HepG2 (cell line): ENCODE measurements around the gene CBX2. TPM values are rescaled to one million over a fixed set of nuclear protein-coding genes. Genes with fewer than 3 reads are reported as not detected.

Experiments
- ATAC-seq: fragments of 200-7000 bp; cut with Tn5 transposase; 3 replicates; pipeline ENCODE4 v1.9.1; 2020; ENCODE audit warnings: mild to moderate bottlenecking, moderate library complexity
- BruUV-seq: library from RNA; stranded (reverse); fragments of 400-500 nt; replicated peaks from 2 replicates; lab custom pipeline; 2021; lab: Mats Ljungman, UMichigan
- CTCF ChIA-PET: fragments of 300-600 bp; formaldehyde crosslinking; extraction: SDS; loops from one replicate; lab custom pipeline; 2021; ENCODE audit warnings: low total read pairs, inconsistent platforms, low intra/inter-chr PET ratio; lab: Yijun Ruan, JAX
- POLR2A ChIA-PET: fragments of 350-600 bp; sonication (Branson Sonifier 250); formaldehyde crosslinking; loops from one replicate; lab custom pipeline; 2020; ENCODE audit warnings: antibody characterized with exemption, inconsistent platforms; lab: Yijun Ruan, JAX
- DNase-seq: peaks from one replicate; pipeline ENCODE4 v3.0.0-alpha.2; 2015; ENCODE audit warnings: low spot score
- FAIRE-seq: peaks from 3 replicates; lab custom pipeline; 2011; peaks lifted over from hg19 to GRCh38; lab: Jason Lieb, UNC
- H2AFZ ChIP-seq: one replicate; pipeline ENCODE4 v1.6.1; 2011; ENCODE audit warnings: low read length, inconsistent platforms
- H3K27ac ChIP-seq: fragments of 300-600 bp; 3 replicates; pipeline ENCODE4 v1.8.0; 2011; ENCODE audit warnings: mixed run types, mild to moderate bottlenecking, mixed read lengths, low read length, inconsistent platforms; ENCODE audit not compliant: insufficient read depth; ENCODE audit errors: extremely low read length
- H3K27me3 ChIP-seq, 2 experiments: fragments of 200-600 bp in 1 of 2; 2 replicates in 1 of 2; 3 replicates in 1 of 2; pipeline versions ENCODE4 v1.6.0 to v1.8.0; 2011; ENCODE audit warnings: low read length in 2 of 2, mild to moderate bottlenecking in 2 of 2, moderate library complexity in 2 of 2, inconsistent platforms in 1 of 2; ENCODE audit not compliant: insufficient read depth in 2 of 2, control insufficient read depth in 1 of 2
- H3K36me3 ChIP-seq, 2 experiments: fragments of 200-600 bp in 1 of 2; replicated peaks in 1 of 2; 2 replicates in 1 of 2; 3 replicates in 1 of 2; pipeline versions ENCODE4 v1.5.1 to v1.8.0; 2011; ENCODE audit warnings: low read length in 2 of 2, inconsistent platforms in 1 of 2; ENCODE audit not compliant: insufficient read depth in 2 of 2, control insufficient read depth in 1 of 2
- H3K4me1 ChIP-seq: 2 replicates; pipeline ENCODE4 v1.5.1; 2012; ENCODE audit warnings: low read length, inconsistent platforms; ENCODE audit not compliant: insufficient read depth
- H3K4me2 ChIP-seq: 2 replicates; pipeline ENCODE4 v1.6.0; 2011; ENCODE audit warnings: low read depth, low read length, inconsistent platforms
- H3K4me3 ChIP-seq, 3 experiments: fragments of 200-600 bp in 1 of 3; sonication (generic), shearing (Covaris generic) in 1 of 3; replicated peaks in 1 of 3; 2 replicates each; pipeline ENCODE4 v1.5.1; 2011 to 2016; ENCODE audit warnings: low read length in 3 of 3, inconsistent platforms in 2 of 3, low read depth in 2 of 3, mild to moderate bottlenecking in 2 of 3, control low read depth in 1 of 3, mixed read lengths in 1 of 3; ENCODE audit not compliant: insufficient read depth in 1 of 3
- H3K79me2 ChIP-seq: one replicate; pipeline ENCODE4 v1.6.1; 2011; ENCODE audit warnings: low read length, inconsistent platforms; ENCODE audit not compliant: insufficient read depth
- H3K9ac ChIP-seq: 2 replicates; pipeline ENCODE4 v1.6.0; 2011; ENCODE audit warnings: mild to moderate bottlenecking, low read depth, low read length, inconsistent platforms; ENCODE audit not compliant: insufficient read depth
- H3K9me3 ChIP-seq: 2 replicates; pipeline ENCODE4 v1.5.1; 2012; ENCODE audit warnings: mild to moderate bottlenecking, low read length
- H4K20me1 ChIP-seq: 2 replicates; pipeline ENCODE4 v1.6.0; 2011; ENCODE audit warnings: inconsistent platforms, mild to moderate bottlenecking, low read length, moderate library complexity; ENCODE audit not compliant: insufficient read depth
- HCFC1 ChIP-seq: fragments of 150-350 bp; IDR thresholded peaks from 2 replicates; pipeline ENCODE4 v1.6.1; 2014; ENCODE audit warnings: low read depth, low read length
- KDM2A ChIP-seq: sonication (generic); formaldehyde crosslinking; IDR thresholded peaks from 2 replicates; pipeline ENCODE4 v1.4.0; 2020; ENCODE audit warnings: low read depth, missing genetic modification reagents, borderline replicate concordance
- KLF13 ChIP-seq: sonication (generic); formaldehyde crosslinking; IDR thresholded peaks from 2 replicates; pipeline ENCODE4 v1.4.0; 2020; ENCODE audit warnings: mild to moderate bottlenecking, missing genetic modification reagents
- MAF1 ChIP-seq: sonication (generic); formaldehyde crosslinking; IDR thresholded peaks from 2 replicates; pipeline ENCODE4 v1.5.0; 2020; ENCODE audit warnings: missing genetic modification reagents, borderline replicate concordance
- PITX1 ChIP-seq: sonication (generic); formaldehyde crosslinking; IDR thresholded peaks from 2 replicates; pipeline ENCODE4 v1.5.1; 2020; ENCODE audit warnings: mild to moderate bottlenecking, missing genetic modification reagents
- PPARG ChIP-seq: conservative IDR thresholded peaks from 2 replicates; pipeline ENCODE4 v1.6.1; 2016; ENCODE audit warnings: missing biosample characterization, missing genetic modification reagents
- YY1 ChIP-seq: IDR thresholded peaks from 2 replicates; pipeline ENCODE4 v1.6.1; 2011; ENCODE audit warnings: low read length, low read depth, moderate library complexity, mild to moderate bottlenecking; ENCODE audit not compliant: insufficient read depth, insufficient replicate concordance
- ZFP36L2 ChIP-seq: sonication (generic); formaldehyde crosslinking; IDR thresholded peaks from 2 replicates; pipeline ENCODE4 v1.4.0; 2020; ENCODE audit warnings: missing genetic modification reagents
- ZNF292 ChIP-seq: sonication (generic); formaldehyde crosslinking; IDR thresholded peaks from 2 replicates; pipeline ENCODE4 v1.8.1; 2022; ENCODE audit warnings: mild to moderate bottlenecking, low read depth, missing genetic modification reagents, borderline replicate concordance
- ZNF607 ChIP-seq: sonication (generic); formaldehyde crosslinking; IDR thresholded peaks from 2 replicates; pipeline ENCODE4 v1.5.1; 2020; ENCODE audit warnings: missing genetic modification reagents, mild to moderate bottlenecking, borderline replicate concordance
- ZSCAN22 ChIP-seq: sonication (generic); formaldehyde crosslinking; IDR thresholded peaks from 2 replicates; pipeline ENCODE4 v1.4.0; 2020; ENCODE audit warnings: mild to moderate bottlenecking, missing genetic modification reagents
- WGBS: methylation state at CpG from one replicate; pipeline ENCODE4 v1.1.6; 2017; ENCODE audit warnings: low lambda C conversion rate; 5-methylcytosine and 5-hydroxymethylcytosine counted together
- in situ Hi-C: cut with HindIII; loops from 2 replicates; pipeline ENCODE4 v1.10.0; 2017; ENCODE audit warnings: low pct_unique_long_range_greater_than_20kb; ENCODE audit not compliant: extremely low pct_ligation_motif_present
- intact Hi-C: fragments of 100-400 bp; cut with micrococcal nuclease; formaldehyde crosslinking; loops from one replicate; pipeline ENCODE4 v1.10.0; 2022; ENCODE audit not compliant: unreplicated experiment
- polyA plus RNA-seq, 8 experiments: library from polyadenylated mRNA; depleted of rRNA in 3 of 8; stranded (reverse) in 7 of 8; unstranded in 1 of 8; fragments of >200 nt; fragmentation: Illumina TruSeq in 4 of 8; extraction: Trizol in 4 of 8; gene quantifications; 2 replicates each; pipeline versions ENCODE4 v1.2.1 to v1.2.3, GENCODE V29; 2011 to 2016; ENCODE audit warnings: low read depth in 4 of 8, missing spikeins in 1 of 8, mixed read lengths in 1 of 8; ENCODE audit not compliant: insufficient read depth in 1 of 8
- total RNA-seq, 5 experiments: library from RNA; depleted of rRNA; stranded (reverse); fragments of >200 nt; fragmentation: Illumina TruSeq; extraction: Trizol; gene quantifications; 2 replicates each; pipeline ENCODE4 v1.2.3, GENCODE V29; 2016; ENCODE audit warnings: low read depth in 1 of 5
- TF ChIP-seq, protein P1 (sequence below): sonication (generic); formaldehyde crosslinking; IDR thresholded peaks from 2 replicates; pipeline ENCODE4 v1.4.0; 2020; ENCODE audit warnings: missing genetic modification reagents
- TF ChIP-seq, protein P2 (sequence below): sonication (generic); formaldehyde crosslinking; IDR thresholded peaks from 2 replicates; pipeline ENCODE4 v1.4.0; 2020; ENCODE audit warnings: missing genetic modification reagents
- TF ChIP-seq, protein P3 (sequence below): sonication (generic); formaldehyde crosslinking; IDR thresholded peaks from 2 replicates; pipeline ENCODE4 v1.8.0; 2022; ENCODE audit warnings: mild to moderate bottlenecking, missing genetic modification reagents; ENCODE audit not compliant: insufficient replicate concordance

The CBX2 gene
- total and polyA plus RNA-seq, 2 of the 13 experiments (the other 11 are each of a cell fraction or from before 2014, with no cell fraction given), result 14.5 to 31.1 TPM

DNA sequence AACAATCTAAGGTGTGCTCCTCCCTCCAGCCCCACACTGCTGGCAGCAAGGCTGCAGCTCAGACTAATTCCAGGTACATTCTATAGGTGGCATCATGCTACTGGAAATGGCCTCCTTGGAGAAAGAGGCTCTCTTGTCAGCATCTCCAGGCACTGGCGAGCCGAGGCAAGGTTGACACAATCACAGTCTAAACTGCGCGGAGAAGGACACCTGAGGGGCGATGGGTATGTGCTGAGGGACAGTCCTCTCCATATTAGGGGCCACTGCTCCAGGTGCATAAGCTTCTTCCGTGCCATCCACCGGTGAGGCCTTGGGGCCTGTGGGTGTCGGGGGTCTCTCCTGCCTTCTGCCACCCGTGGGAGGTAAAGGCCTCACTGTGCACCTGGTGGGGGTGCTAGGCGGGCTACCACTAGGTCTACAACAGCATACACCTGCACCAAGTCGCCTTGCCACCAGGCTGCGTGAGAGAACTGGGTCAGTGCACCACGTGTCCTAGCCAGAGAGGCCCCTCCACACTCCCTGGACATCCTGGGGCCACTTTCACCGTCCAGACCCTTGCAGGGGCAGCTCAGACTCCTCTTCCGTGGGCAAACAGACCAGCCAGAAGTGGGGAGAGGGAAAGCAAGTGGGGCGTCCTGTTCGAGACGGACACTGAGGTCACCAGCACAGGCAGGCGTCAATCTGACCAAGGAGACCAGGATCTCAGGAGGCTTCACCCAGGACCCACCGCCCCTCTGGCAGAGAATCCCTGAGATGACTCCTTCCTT lies 31.0 kb downstream of the CBX2 start (continued):
- TF ChIP-seq, protein P1, sequence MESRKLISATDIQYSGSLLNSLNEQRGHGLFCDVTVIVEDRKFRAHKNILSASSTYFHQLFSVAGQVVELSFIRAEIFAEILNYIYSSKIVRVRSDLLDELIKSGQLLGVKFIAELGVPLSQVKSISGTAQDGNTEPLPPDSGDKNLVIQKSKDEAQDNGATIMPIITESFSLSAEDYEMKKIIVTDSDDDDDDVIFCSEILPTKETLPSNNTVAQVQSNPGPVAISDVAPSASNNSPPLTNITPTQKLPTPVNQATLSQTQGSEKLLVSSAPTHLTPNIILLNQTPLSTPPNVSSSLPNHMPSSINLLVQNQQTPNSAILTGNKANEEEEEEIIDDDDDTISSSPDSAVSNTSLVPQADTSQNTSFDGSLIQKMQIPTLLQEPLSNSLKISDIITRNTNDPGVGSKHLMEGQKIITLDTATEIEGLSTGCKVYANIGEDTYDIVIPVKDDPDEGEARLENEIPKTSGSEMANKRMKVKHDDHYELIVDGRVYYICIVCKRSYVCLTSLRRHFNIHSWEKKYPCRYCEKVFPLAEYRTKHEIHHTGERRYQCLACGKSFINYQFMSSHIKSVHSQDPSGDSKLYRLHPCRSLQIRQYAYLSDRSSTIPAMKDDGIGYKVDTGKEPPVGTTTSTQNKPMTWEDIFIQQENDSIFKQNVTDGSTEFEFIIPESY (CRISPR knock-in tag), result peak; percentile 33; the same call in 1 of the 2 replicates
- TF ChIP-seq ZFP36L2 (CRISPR knock-in tag) (no peak), MAF1 (no peak)

DNA sequence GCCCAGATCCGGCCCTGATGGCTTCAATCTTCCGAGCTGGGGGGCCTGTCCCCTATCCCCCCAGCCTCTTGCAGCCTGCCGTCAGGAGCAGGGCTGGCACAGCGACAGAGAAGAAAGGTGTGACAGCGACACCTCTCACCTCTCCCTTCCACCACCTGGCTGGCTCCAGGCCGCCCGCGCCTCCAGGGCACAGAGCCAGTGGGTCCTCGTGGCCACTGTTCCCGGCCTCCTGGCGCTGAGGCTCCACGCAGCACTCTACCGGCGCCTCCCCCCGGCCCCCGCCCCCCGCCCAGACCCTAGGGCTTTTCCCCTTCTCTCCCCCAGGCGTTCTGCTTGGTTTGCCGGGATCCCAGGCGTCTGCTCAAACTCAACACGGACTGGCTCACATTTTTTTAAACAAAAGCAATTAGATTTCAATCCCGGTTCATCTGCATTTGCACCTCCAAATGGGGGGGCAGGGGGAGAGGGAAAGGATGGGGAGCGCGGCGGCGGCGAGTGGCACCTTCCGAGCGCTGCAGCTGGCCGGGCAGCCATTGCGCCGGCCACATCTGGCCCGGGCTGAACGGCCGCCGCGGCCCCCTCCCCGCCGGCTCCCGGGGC lies 31.7 kb downstream of the CBX2 start:
- H3K9me3 ChIP-seq, result no peaks in the 10 kb centered on the region
- H3K4me1 ChIP-seq, result peaks cover 53% of the 10 kb centered on the region
- no peak overlapping the region for H2AFZ ChIP-seq
- 9% methylated on average over 36 of the region's 40 CpGs for WGBS
- no TSS peak for BruUV-seq
- DNase-seq (no peak), ATAC-seq (peak; percentile 2), FAIRE-seq (no peak)
- in situ Hi-C loops (loop anchor here (5.0 kb wide), 2 partner anchors 108 to 183 kb away; no protein-coding TSS in a partner anchor), intact Hi-C loops (loop anchor here (2.0 kb wide), 1 partner anchor 183 kb away; no protein-coding TSS in a partner anchor)
- POLR2A ChIA-PET, result interaction anchor here (1.0 to 16.5 kb wide), 10 partner anchors 9 to 184 kb away, joined by 4 to 274 read pairs (median 11); partner anchors contain the start of genes CBX4 and CBX8
- peak overlapping the region in 2 of 3 experiments; percentile 19 to 47; a peak in 2 of 6 replicates for H3K4me3 ChIP-seq
- H4K20me1 ChIP-seq, result no peaks in the 10 kb centered on the region
- no peaks in the 10 kb centered on the region for H3K79me2 ChIP-seq
- H3K27ac ChIP-seq, result no peak overlapping the region
- CTCF ChIA-PET, result interaction anchor here (1.1 to 1.4 kb wide), 3 partner anchors 106 to 161 kb away, joined by 3 to 4 read pairs (median 3); no protein-coding TSS in a partner anchor
- H3K4me2 ChIP-seq, result peak overlapping the region; percentile 63
- H3K27me3 ChIP-seq, result peaks cover 30 to 75% of the 10 kb centered on the region in 2 experiments
- 0 out of 2 replicates have a peak overlapping the region, but pooled peaks have one; percentile 33 for H3K9ac ChIP-seq
- H3K36me3 ChIP-seq, result no peaks in the 10 kb centered on the region
- TF ChIP-seq YY1 (peak; percentile 72), KLF13 (CRISPR knock-in tag) (no peak), PITX1 (CRISPR knock-in tag) (peak; percentile 25; the same call in 1 of the 2 replicates), HCFC1 (0 out of 2 replicates have a peak, but pooled peaks have one; percentile 14), ZSCAN22 (CRISPR knock-in tag) (no peak), ZNF607 (0 out of 2 replicates have a peak, but pooled peaks have one; percentile 35), ZNF292 (CRISPR knock-in tag) (0 out of 2 replicates have a peak, but pooled peaks have one; percentile 7), KDM2A (CRISPR knock-in tag) (0 out of 2 replicates have a peak, but pooled peaks have one; percentile 1), PPARG (CRISPR knock-in tag) (no peak)
- TF ChIP-seq, protein P2, sequence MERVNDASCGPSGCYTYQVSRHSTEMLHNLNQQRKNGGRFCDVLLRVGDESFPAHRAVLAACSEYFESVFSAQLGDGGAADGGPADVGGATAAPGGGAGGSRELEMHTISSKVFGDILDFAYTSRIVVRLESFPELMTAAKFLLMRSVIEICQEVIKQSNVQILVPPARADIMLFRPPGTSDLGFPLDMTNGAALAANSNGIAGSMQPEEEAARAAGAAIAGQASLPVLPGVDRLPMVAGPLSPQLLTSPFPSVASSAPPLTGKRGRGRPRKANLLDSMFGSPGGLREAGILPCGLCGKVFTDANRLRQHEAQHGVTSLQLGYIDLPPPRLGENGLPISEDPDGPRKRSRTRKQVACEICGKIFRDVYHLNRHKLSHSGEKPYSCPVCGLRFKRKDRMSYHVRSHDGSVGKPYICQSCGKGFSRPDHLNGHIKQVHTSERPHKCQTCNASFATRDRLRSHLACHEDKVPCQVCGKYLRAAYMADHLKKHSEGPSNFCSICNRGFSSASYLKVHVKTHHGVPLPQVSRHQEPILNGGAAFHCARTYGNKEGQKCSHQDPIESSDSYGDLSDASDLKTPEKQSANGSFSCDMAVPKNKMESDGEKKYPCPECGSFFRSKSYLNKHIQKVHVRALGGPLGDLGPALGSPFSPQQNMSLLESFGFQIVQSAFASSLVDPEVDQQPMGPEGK (CRISPR knock-in tag), result no peak
- TF ChIP-seq, protein P3, sequence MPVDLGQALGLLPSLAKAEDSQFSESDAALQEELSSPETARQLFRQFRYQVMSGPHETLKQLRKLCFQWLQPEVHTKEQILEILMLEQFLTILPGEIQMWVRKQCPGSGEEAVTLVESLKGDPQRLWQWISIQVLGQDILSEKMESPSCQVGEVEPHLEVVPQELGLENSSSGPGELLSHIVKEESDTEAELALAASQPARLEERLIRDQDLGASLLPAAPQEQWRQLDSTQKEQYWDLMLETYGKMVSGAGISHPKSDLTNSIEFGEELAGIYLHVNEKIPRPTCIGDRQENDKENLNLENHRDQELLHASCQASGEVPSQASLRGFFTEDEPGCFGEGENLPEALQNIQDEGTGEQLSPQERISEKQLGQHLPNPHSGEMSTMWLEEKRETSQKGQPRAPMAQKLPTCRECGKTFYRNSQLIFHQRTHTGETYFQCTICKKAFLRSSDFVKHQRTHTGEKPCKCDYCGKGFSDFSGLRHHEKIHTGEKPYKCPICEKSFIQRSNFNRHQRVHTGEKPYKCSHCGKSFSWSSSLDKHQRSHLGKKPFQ (CRISPR knock-in tag), result no peak
